Measurements from ENCODE around the gene SSH2.
"Not testable (repeated sequence)": the region's sequence is repeated elsewhere in the genome, so short reads cannot be mapped to it uniquely, and the experiment has no call there.

DNA sequence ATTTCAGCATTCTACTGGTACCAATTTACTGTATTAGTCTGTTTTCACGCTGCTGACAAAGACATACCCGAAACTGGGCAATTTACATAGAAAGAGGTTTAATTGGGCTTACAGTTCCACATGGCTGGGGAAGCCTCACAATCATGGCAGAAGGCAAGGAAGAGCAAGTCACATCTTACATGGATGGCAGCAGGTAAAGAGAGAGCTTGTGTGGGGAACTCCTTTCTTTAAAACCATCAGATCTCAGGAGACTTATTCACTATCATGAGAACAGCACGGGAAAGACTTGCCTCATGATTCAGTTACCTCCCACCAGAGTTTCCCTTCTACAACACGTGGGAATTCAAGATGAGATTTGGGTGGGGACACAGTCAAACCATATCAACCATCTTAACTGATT is 72.9 kb downstream of the SSH2 start:
- TF ChIP-seq, protein P1, sequence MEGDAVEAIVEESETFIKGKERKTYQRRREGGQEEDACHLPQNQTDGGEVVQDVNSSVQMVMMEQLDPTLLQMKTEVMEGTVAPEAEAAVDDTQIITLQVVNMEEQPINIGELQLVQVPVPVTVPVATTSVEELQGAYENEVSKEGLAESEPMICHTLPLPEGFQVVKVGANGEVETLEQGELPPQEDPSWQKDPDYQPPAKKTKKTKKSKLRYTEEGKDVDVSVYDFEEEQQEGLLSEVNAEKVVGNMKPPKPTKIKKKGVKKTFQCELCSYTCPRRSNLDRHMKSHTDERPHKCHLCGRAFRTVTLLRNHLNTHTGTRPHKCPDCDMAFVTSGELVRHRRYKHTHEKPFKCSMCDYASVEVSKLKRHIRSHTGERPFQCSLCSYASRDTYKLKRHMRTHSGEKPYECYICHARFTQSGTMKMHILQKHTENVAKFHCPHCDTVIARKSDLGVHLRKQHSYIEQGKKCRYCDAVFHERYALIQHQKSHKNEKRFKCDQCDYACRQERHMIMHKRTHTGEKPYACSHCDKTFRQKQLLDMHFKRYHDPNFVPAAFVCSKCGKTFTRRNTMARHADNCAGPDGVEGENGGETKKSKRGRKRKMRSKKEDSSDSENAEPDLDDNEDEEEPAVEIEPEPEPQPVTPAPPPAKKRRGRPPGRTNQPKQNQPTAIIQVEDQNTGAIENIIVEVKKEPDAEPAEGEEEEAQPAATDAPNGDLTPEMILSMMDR (conservative IDR thresholded peaks at IDR 0.05 in 1 of 2, IDR thresholded peaks at IDR 0.05 in 1 of 2; ENCODE audit: extremely low read depth in 1 of 2, insufficient read depth in 1 of 2, low read depth in 1 of 2, low read length in 2 of 2) = not testable (repeated sequence)
- TF ChIP-seq EZH2 (IDR thresholded peaks at IDR 0.05; ENCODE audit: borderline replicate concordance, low read length) = not testable (repeated sequence)

All from mammary epithelial cell (primary cell).